ENCODE results near the gene KCNAB1. TPM values are rescaled to one million over a fixed set of nuclear protein-coding genes. Genes with fewer than 3 reads are reported as not detected.

Gene KCNAB1
- under 0.01 and 3.5 TPM in 2 replicates for total RNA-seq

DNA sequence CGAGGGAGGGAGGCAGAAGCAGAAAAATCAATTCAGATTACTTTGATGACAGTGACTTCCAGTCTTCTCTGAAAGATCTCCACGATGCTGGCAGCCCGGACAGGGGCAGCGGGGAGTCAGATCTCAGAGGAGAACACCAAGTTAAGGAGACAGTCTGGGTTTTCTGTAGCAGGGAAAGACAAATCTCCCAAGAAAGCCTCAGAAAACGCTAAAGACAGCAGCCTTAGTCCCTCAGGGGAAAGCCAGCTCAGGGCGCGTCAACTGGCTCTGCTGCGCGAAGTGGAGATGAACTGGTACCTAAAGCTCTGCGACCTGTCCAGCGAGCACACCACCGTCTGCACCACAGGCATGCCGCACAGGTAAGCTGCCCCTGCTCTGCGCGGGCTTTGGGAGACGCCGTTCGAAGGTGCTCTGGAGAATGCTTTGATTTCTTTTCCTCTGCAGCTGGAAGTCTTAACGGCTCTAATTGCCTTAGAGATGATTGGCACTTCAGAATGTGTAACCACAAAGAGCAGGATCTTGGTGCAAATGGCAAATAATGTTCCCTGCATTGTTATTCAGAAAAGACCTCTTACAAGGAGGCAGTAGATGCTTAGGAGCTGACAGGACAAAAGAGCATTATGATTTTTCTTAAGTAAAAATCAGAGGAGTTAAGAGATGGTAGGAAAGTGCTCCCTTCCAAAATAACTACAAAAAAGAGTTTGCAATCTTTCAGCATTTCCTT is at the start of gene KCNAB1:
TSS of gene KCNAB1 (plus strand) at position 51 of the 724 bp plus-strand sequence.

DNA sequence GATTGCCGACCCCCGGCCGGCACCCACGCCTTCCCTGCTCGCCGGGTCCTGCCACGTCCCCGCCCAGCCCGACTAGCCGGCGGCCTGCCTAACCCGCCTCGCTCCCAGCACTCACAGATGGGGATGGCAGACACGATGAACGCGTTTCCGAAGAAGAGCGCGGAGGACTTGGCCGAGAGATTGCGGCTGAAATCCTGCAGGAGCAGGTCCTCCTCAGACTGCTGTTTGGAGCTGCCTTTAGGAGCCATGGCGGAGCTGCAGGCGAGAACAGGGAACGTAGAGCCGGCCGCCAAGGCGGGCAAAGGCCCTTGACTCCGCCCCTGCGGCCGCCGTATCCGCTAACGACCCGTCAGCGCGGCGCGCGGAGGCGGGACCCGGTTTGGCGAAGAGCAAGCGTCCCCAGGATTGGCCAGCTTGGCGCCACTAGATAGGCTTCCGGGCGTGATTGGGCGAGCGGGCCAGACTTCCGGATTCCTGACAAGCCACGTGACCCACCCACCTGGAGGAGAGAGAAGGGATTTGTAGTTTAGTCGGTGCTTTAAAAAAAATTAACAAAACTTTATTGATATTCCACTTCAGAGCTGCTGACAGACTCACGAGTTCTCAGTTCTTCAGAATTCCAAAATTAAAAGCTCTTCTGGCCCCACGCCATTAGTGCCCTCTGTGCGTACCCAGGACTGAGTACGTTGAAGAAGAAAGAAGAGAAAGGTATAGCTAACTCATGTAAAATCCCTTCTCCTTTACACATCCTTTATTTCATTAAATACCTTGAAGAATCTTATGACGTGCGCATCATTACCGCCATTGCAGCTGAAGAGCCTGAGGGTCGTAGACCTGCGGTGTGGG is 434.7 kb downstream of the KCNAB1 start, which contains the start of gene SSR3:
TSS of gene SSR3 (minus strand) at position 276 of the 846 bp plus-strand sequence. CDS start at position 248, 28 bp downstream.

Other genes with a start within 250 kb of the KCNAB1 start
- 51.1 and 91.3 TPM in 2 replicates for gene GMPS, start 249.9 kb upstream of the KCNAB1 start, total RNA-seq

All from smooth muscle cell of the umbilical artery (primary cell).